CD4-positive, alpha-beta T cell (primary cell): ENCODE data around the gene TESK2. TPM values are rescaled to one million over a fixed set of nuclear protein-coding genes. Genes with fewer than 3 reads are reported as not detected.
A peak's percentile ranks its signal among the peaks of the same experiment; 100 is the strongest.

ENCODE experiments used
- ATAC-seq: fragments of 200-7000 bp; cut with Tn5 transposase; one replicate; pipeline ENCODE4 v1.10.0; 2022; ENCODE audit warnings: mild to moderate bottlenecking; ENCODE audit not compliant: poor library complexity
- CTCF ChIA-PET: fragments of 350-600 bp; sonication (Branson Sonifier 250); formaldehyde crosslinking; loops from one replicate; lab custom pipeline; 2021; ENCODE audit warnings: antibody characterized with exemption, inconsistent platforms; lab: Charles Lee
- POLR2A ChIA-PET: fragments of 350-600 bp; sonication (Branson Sonifier 250); formaldehyde crosslinking; loops from one replicate; lab custom pipeline; 2021; ENCODE audit warnings: antibody characterized with exemption, inconsistent platforms; lab: Charles Lee
- DNase-seq, 14 experiments: peaks; one replicate each; pipeline ENCODE4 v3.0.0-alpha.2; 2013 to 2020; ENCODE audit warnings: mixed read lengths in 2 of 14
- H3K27ac ChIP-seq, 2 donors: one replicate each; pipeline versions ENCODE4 v1.5.1 to v1.7.0; 2013; ENCODE audit warnings: low read length in 2 of 2, low read depth in 1 of 2, mild to moderate bottlenecking in 1 of 2
- H3K27me3 ChIP-seq, 2 experiments: 1 replicate in 1 of 2; 2 replicates in 1 of 2; pipeline versions ENCODE4 v1.6.1 to v1.7.0; 2013; ENCODE audit warnings: low read length in 2 of 2, control low read depth in 1 of 2, mild to moderate bottlenecking in 1 of 2, moderate library complexity in 1 of 2; ENCODE audit not compliant: insufficient read depth in 2 of 2, control insufficient read depth in 1 of 2
- H3K36me3 ChIP-seq: one replicate; pipeline ENCODE4 v1.6.1; 2013; ENCODE audit warnings: low read length, control low read depth; ENCODE audit not compliant: insufficient read depth
- H3K4me1 ChIP-seq: one replicate; pipeline ENCODE4 v1.6.1; 2013; ENCODE audit warnings: low read length, control low read depth; ENCODE audit not compliant: insufficient read depth
- H3K4me3 ChIP-seq: one replicate; pipeline ENCODE4 v1.5.1; 2013; ENCODE audit warnings: mild to moderate bottlenecking, low read length, moderate library complexity
- H3K9me3 ChIP-seq, 2 experiments: 1 replicate in 1 of 2; 2 replicates in 1 of 2; pipeline versions ENCODE4 v1.6.1 to v1.7.0; 2013; ENCODE audit warnings: low read length in 2 of 2, mild to moderate bottlenecking in 2 of 2, control low read depth in 1 of 2, moderate library complexity in 1 of 2; ENCODE audit not compliant: control insufficient read depth in 1 of 2, insufficient read depth in 1 of 2
- H3K27ac Mint-ChIP-seq: one replicate; pipeline ENCODE4 v1.8.0; 2020; ENCODE audit warnings: mixed read lengths
- H3K27me3 Mint-ChIP-seq: one replicate; pipeline ENCODE4 v1.8.0; 2021; ENCODE audit warnings: mixed read lengths
- H3K36me3 Mint-ChIP-seq: one replicate; pipeline ENCODE4 v1.8.0; 2021; ENCODE audit warnings: low read depth, mixed read lengths
- H3K4me1 Mint-ChIP-seq: one replicate; pipeline ENCODE4 v1.8.0; 2021; ENCODE audit warnings: low read depth, mixed read lengths
- H3K4me3 Mint-ChIP-seq: one replicate; pipeline ENCODE4 v1.8.0; 2020; ENCODE audit warnings: mild to moderate bottlenecking, mixed read lengths
- H3K9me3 Mint-ChIP-seq: one replicate; pipeline ENCODE4 v1.8.0; 2020; ENCODE audit warnings: mixed read lengths
- intact Hi-C, 2 experiments: fragments of 100-400 bp; cut with DNase I in 1 of 2; cut with micrococcal nuclease in 1 of 2; formaldehyde crosslinking; loops; one replicate each; pipeline versions ENCODE4 v1.15.1 to v1.9.0; 2023 to 2025; cut with DNase I, micrococcal nuclease
- total RNA-seq, 174 experiments: library from RNA in 2 of 174; stranded (reverse) in 2 of 174; gene quantifications; one replicate each; pipeline ENCODE4 v1.2.3 and lab custom pipeline; 2021 to 2026
- TF ChIP-seq, protein P1 (sequence below): fragments of 200-600 bp; IDR thresholded peaks from one replicate; pipeline ENCODE4 v1.8.0; 2022; ENCODE audit warnings: antibody characterized with exemption, mild to moderate bottlenecking

TESK2 gene
- total RNA-seq, 2 experiments from 2014 or later = 2.8 to 3.4 TPM

DNA sequence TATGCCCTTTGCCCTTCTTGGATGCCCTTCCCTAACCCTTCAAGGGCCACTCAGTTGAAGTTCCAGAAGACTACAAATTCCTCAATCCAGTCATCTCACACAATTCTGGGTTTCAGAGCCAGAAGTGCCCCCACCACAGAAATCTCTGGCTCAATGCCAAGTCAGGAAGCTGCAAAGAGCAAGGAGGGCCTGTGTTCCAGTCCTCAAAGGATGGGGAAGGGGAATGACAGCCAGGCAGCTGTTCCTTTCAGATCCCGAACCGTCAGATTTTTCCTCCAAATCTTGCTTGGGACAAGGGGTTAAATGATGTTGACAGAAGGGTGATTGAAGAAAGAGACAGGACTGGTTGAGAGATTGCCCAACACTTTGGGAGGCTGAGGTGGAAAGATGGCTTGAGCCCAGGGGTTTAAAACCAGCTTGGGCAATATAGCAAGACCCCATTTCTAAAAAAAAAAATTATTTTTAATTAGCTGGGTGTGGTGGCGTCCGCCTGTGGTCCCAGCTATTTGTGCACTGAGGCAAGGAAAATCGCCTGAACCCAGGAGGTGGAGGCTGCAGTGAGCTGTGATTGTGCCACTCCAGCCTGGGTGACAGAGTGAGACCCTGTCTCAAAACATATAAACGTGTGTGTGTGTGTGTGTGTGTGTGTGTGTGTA is 165.0 kb downstream of the TESK2 start:
- peaks cover 21% of the 10 kb centered on the region for H3K4me1 ChIP-seq
- no peaks in the 10 kb centered on the region for H3K27me3 Mint-ChIP-seq
- H3K27ac Mint-ChIP-seq = no peak overlapping the region
- peaks cover 5% of the 10 kb centered on the region for H3K36me3 ChIP-seq
- peak in 1 of 14 experiments; percentile 12 for DNase-seq
- ChIA-PET POLR2A (interaction anchor here (1.2 to 4.9 kb wide), 3 partner anchors 14 to 314 kb away, joined by 5 to 50 read pairs (median 7); partner anchors contain the start of genes HECTD3, MUTYH, TOE1 and UROD), CTCF (interaction anchor here (1.0 kb wide), 1 partner anchor 14 kb away, joined by 3 read pairs; the partner anchor contains the start of genes MUTYH and TOE1)
- intact Hi-C loops = no loop called here
- peaks cover 18% of the 10 kb centered on the region for H3K36me3 Mint-ChIP-seq
- TF ChIP-seq, protein P1, sequence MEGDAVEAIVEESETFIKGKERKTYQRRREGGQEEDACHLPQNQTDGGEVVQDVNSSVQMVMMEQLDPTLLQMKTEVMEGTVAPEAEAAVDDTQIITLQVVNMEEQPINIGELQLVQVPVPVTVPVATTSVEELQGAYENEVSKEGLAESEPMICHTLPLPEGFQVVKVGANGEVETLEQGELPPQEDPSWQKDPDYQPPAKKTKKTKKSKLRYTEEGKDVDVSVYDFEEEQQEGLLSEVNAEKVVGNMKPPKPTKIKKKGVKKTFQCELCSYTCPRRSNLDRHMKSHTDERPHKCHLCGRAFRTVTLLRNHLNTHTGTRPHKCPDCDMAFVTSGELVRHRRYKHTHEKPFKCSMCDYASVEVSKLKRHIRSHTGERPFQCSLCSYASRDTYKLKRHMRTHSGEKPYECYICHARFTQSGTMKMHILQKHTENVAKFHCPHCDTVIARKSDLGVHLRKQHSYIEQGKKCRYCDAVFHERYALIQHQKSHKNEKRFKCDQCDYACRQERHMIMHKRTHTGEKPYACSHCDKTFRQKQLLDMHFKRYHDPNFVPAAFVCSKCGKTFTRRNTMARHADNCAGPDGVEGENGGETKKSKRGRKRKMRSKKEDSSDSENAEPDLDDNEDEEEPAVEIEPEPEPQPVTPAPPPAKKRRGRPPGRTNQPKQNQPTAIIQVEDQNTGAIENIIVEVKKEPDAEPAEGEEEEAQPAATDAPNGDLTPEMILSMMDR = no peak
- peaks cover 7% of the 10 kb centered on the region for H3K4me1 Mint-ChIP-seq
- ATAC-seq = no peak
- H3K9me3 ChIP-seq = no peaks in the 10 kb centered on the region
- H3K27ac ChIP-seq = no peak overlapping the region
- peak overlapping the region; percentile 85 for H3K4me3 Mint-ChIP-seq
- H3K4me3 ChIP-seq = peak overlapping the region; percentile 70
- no peaks in the 10 kb centered on the region for H3K9me3 Mint-ChIP-seq
- peaks cover 0 to 2% of the 10 kb centered on the region in 2 experiments for H3K27me3 ChIP-seq

DNA sequence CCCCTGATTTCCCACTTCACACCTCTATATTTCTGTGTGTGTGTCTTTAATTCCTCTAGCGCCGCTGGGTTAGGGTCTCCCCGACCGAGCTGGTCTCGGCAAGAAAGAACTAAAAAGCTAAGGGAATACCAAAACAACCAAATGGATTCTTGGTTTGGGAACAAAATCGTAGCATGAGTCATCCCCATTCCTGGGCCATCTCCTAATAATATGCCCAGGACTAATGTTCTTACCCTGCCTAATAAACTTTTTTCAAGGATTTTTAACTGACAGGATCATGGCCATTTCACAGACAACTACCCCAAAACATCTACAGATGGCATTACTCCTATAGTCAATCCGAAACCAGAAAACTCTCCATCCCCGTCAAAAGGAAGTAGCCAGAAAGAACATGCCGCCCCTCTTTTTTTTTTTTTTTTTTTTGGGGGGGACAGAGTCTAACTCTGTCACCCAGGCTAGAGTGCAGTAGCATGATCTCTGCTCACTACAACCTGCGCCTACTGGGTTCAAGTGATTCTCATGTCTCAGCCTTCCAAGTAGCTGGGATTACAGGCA is 168.4 kb downstream of the TESK2 start:
- Mint-ChIP-seq H3K27me3 (no peaks in the 10 kb centered on the region), H3K36me3 (no peaks in the 10 kb centered on the region), H3K4me3 (no peak overlapping the region), H3K9me3 (no peaks in the 10 kb centered on the region), H3K4me1 (no peaks in the 10 kb centered on the region), H3K27ac (no peak overlapping the region)
- no peaks in the 10 kb centered on the region for H3K9me3 ChIP-seq
- peaks cover 0 to 2% of the 10 kb centered on the region in 2 experiments for H3K27me3 ChIP-seq
- H3K4me3 ChIP-seq = no peak overlapping the region
- CTCF ChIA-PET = no interaction called here
- DNase-seq (no peak), ATAC-seq (no peak)
- no peaks in the 10 kb centered on the region for H3K36me3 ChIP-seq
- intact Hi-C loops = no loop called here
- POLR2A ChIA-PET = no interaction called here
- H3K4me1 ChIP-seq = peaks cover 15% of the 10 kb centered on the region
- no peak overlapping the region for H3K27ac ChIP-seq
- TF ChIP-seq, protein P1 = no peak

DNA sequence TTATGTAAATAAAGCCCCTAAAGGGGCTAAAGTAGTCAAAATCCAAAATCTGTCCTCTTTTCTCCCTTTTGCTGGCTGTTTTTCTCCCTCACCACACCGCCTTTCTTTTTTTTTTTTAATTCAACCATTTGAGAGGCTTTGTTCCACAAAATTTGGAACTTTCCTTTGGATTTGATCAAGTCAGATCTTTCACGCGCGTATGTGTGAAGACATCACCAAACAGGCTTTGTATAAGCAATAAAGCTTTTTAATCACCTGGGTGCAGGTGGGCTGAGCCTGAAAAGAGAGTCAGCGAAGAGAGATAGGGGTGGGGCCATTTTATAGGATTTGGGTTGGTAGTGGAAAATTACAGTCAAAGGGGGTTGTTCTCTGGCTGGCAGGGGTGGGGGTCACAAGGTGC is 169.5 kb downstream of the TESK2 start:
- Mint-ChIP-seq H3K9me3 (no peaks in the 10 kb centered on the region), H3K4me3 (no peak overlapping the region), H3K27ac (no peak overlapping the region), H3K4me1 (no peaks in the 10 kb centered on the region), H3K36me3 (no peaks in the 10 kb centered on the region), H3K27me3 (no peaks in the 10 kb centered on the region)
- Histone ChIP-seq H3K36me3 (no peaks in the 10 kb centered on the region), H3K4me1 (peaks cover 4% of the 10 kb centered on the region), H3K27me3 (no peaks in the 10 kb centered on the region), H3K9me3 (no peaks in the 10 kb centered on the region), H3K27ac (no peak overlapping the region), H3K4me3 (no peak overlapping the region)
- ChIA-PET POLR2A (no interaction called here), CTCF (no interaction called here)
- DNase-seq (no peak), ATAC-seq (no peak)
- intact Hi-C loops = no loop called here
- TF ChIP-seq, protein P1 = no peak
